HCT116 (cell line): ENCODE measurements around the gene ASCC2. TPM values are rescaled to one million over a fixed set of nuclear protein-coding genes. Genes with fewer than 3 reads are reported as not detected.

ENCODE experiments used
- ATAC-seq: fragments of 200-7000 bp; cut with Tn5 transposase; 2 replicates; pipeline ENCODE4 v1.9.1; 2020; ENCODE audit warnings: mild to moderate bottlenecking, moderate library complexity
- BruUV-seq: library from RNA; stranded (reverse); fragments of 400-500 nt; replicated peaks from 2 replicates; lab custom pipeline; 2021; lab: Mats Ljungman, UMichigan
- CTCF ChIA-PET: fragments of 300-600 bp; sonication (Branson Sonifier 250); formaldehyde crosslinking; loops from one replicate; lab custom pipeline; 2021; ENCODE audit warnings: antibody characterized with exemption; lab: Charles Lee
- POLR2A ChIA-PET: fragments of 300-600, 350-600 bp; sonication (Branson Sonifier 250); formaldehyde crosslinking; loops from one replicate; lab custom pipeline; 2021; ENCODE audit warnings: antibody characterized with exemption; lab: Charles Lee
- RAD21 ChIA-PET, 2 experiments: fragments of 300-600 bp; sonication (Branson Sonifier 250); formaldehyde crosslinking; loops; one replicate each; lab custom pipeline; 2023; ENCODE audit warnings: low total read pairs in 2 of 2; ENCODE audit not compliant: uncharacterized antibody in 2 of 2, unreplicated experiment in 2 of 2, low non-redundant PET in 1 of 2; lab: Charles Lee
- DNase-seq: peaks from one replicate; pipeline ENCODE4 v3.0.0-alpha.2; 2010; ENCODE audit warnings: low read depth, low spot score
- H2AFZ ChIP-seq: fragments of 200-600 bp; shearing (Covaris generic), sonication (generic); 2 replicates; pipeline ENCODE4 v1.6.1; 2017; ENCODE audit warnings: low read depth, mixed run types, mixed read lengths, antibody characterized with exemption, low read length; ENCODE audit not compliant: poor library complexity, severe bottlenecking
- H3K27ac ChIP-seq: 2 replicates; pipeline ENCODE4 v1.5.1; 2012; ENCODE audit warnings: low read depth, low read length
- H3K27me3 ChIP-seq: fragments of 200-600 bp; sonication (generic); 2 replicates; pipeline ENCODE4 v1.6.1; 2016; ENCODE audit warnings: mixed run types, low read length, mixed read lengths; ENCODE audit not compliant: insufficient read depth
- H3K36me3 ChIP-seq, 2 experiments: fragments of 200-500 bp in 1 of 2; fragments of 200-600 bp in 1 of 2; sonication (Bioruptor generic) in 1 of 2; sonication (generic) in 1 of 2; 2 replicates each; pipeline versions ENCODE4 v1.5.1 to v1.6.1; 2014 to 2016; ENCODE audit warnings: low read length in 2 of 2, inconsistent platforms in 1 of 2, mixed read lengths in 1 of 2, mixed run types in 1 of 2; ENCODE audit not compliant: insufficient read depth in 2 of 2, control insufficient read depth in 1 of 2
- H3K4me1 ChIP-seq, 2 experiments: fragments of 200-600 bp in 1 of 2; sonication (generic) in 1 of 2; 2 replicates each; pipeline versions ENCODE4 v1.5.1 to v1.6.1; 2012 to 2017; ENCODE audit warnings: low read length in 2 of 2, inconsistent platforms in 1 of 2, mild to moderate bottlenecking in 1 of 2, mixed read lengths in 1 of 2, mixed run types in 1 of 2, moderate library complexity in 1 of 2; ENCODE audit not compliant: insufficient read depth in 2 of 2, control insufficient read depth in 1 of 2
- H3K4me2 ChIP-seq: fragments of 200-600 bp; sonication (generic); 2 replicates; pipeline ENCODE4 v1.6.1; 2017; ENCODE audit warnings: mixed run types, low read length, mixed read lengths
- H3K4me3 ChIP-seq, 2 experiments: fragments of 200-600 bp in 1 of 2; sonication (generic) in 1 of 2; replicated peaks in 1 of 2; 2 replicates each; pipeline ENCODE4 v1.5.1; 2011 to 2016; ENCODE audit warnings: low read length in 2 of 2, control low read depth in 1 of 2, low read depth in 1 of 2, mild to moderate bottlenecking in 1 of 2, mixed read lengths in 1 of 2, mixed run types in 1 of 2
- H3K79me2 ChIP-seq: fragments of 200-600 bp; sonication (generic); 2 replicates; pipeline ENCODE4 v1.6.1; 2017; ENCODE audit warnings: mild to moderate bottlenecking, mixed run types, low read length, moderate library complexity, mixed read lengths; ENCODE audit not compliant: insufficient read depth
- H3K9ac ChIP-seq: fragments of 200-600 bp; sonication (generic); 2 replicates; pipeline ENCODE4 v1.6.1; 2016; ENCODE audit warnings: low read length, mixed read lengths
- H3K9me2 ChIP-seq: fragments of 200-600 bp; sonication (generic), shearing (Covaris generic); 2 replicates; pipeline ENCODE4 v1.6.1; 2017; ENCODE audit warnings: mixed run types, mild to moderate bottlenecking, moderate library complexity; ENCODE audit not compliant: insufficient read depth
- H3K9me3 ChIP-seq, 2 experiments: fragments of 200-500 bp in 1 of 2; fragments of 200-600 bp in 1 of 2; sonication (Bioruptor generic) in 1 of 2; sonication (generic) in 1 of 2; 2 replicates each; pipeline ENCODE4 v1.6.1; 2014 to 2017; ENCODE audit warnings: low read length in 2 of 2, mixed read lengths in 2 of 2, inconsistent platforms in 1 of 2, low read depth in 1 of 2, mild to moderate bottlenecking in 1 of 2, mixed run types in 1 of 2, moderate library complexity in 1 of 2; ENCODE audit not compliant: control insufficient read depth in 1 of 2, insufficient read depth in 1 of 2
- H4K20me1 ChIP-seq: fragments of 200-600 bp; sonication (generic), shearing (Covaris generic); 2 replicates; pipeline ENCODE4 v1.6.1; 2017; ENCODE audit warnings: mixed run types, mild to moderate bottlenecking, moderate library complexity; ENCODE audit not compliant: insufficient read depth
- CEBPB ChIP-seq: IDR thresholded peaks from 2 replicates; pipeline ENCODE4 v1.6.1; 2012; ENCODE audit warnings: low read depth
- EZH2 ChIP-seq: fragments of 200-600 bp; sonication (generic); IDR thresholded peaks from 2 replicates; pipeline ENCODE4 v1.6.1; 2017; ENCODE audit warnings: antibody characterized with exemption, mixed run types
- EZH2phosphoT487 ChIP-seq: fragments of 200-600 bp; IDR thresholded peaks from 2 replicates; pipeline ENCODE4 v1.6.1; 2018; ENCODE audit warnings: antibody characterized with exemption, borderline replicate concordance
- FOSL1 ChIP-seq: IDR thresholded peaks from 2 replicates; pipeline ENCODE4 v1.6.1; 2012; ENCODE audit warnings: low read depth
- RAD21 ChIP-seq: IDR thresholded peaks from 2 replicates; pipeline ENCODE4 v1.6.1; 2012; ENCODE audit warnings: low read depth, mild to moderate bottlenecking
- SP1 ChIP-seq: IDR thresholded peaks from 2 replicates; pipeline ENCODE4 v1.6.1; 2012; ENCODE audit warnings: low read depth
- TCF7L2 ChIP-seq: IDR thresholded peaks from 2 replicates; pipeline ENCODE4 v1.7.0; 2011; ENCODE audit warnings: borderline replicate concordance, inconsistent platforms; ENCODE audit not compliant: insufficient read depth, insufficient read length; ENCODE audit errors: extremely low read depth
- YY1 ChIP-seq: IDR thresholded peaks from 2 replicates; pipeline ENCODE4 v1.6.1; 2011; ENCODE audit warnings: low read length, low read depth, moderate library complexity, mild to moderate bottlenecking; ENCODE audit not compliant: insufficient replicate concordance; ENCODE audit errors: extremely low read depth
- ZFX ChIP-seq: fragments of 450-650 bp; IDR thresholded peaks from 2 replicates; pipeline ENCODE4 v1.6.1; 2017
- ZNF274 ChIP-seq: fragments of 200-500 bp; sonication (Bioruptor generic); IDR thresholded peaks from 2 replicates; pipeline ENCODE4 v1.6.1; 2014; ENCODE audit warnings: mild to moderate bottlenecking, low read depth, low read length, inconsistent platforms
- intact Hi-C: fragments of 100-400 bp; cut with micrococcal nuclease; formaldehyde crosslinking; loops from 2 replicates; pipeline ENCODE4 v1.10.0; 2022
- total RNA-seq: library from RNA; stranded (reverse); gene quantifications from one replicate; pipeline ENCODE4 v1.2.1, GENCODE V29; 2021; ENCODE audit not compliant: unreplicated experiment
- TF ChIP-seq, protein P1 (sequence below): IDR thresholded peaks from 2 replicates; pipeline ENCODE4 v1.6.1; 2012
- TF ChIP-seq, protein P2 (sequence below): IDR thresholded peaks from 2 replicates; pipeline ENCODE4 v1.6.1; 2011; ENCODE audit warnings: mild to moderate bottlenecking, low read length, moderate library complexity; ENCODE audit not compliant: insufficient replicate concordance; ENCODE audit errors: extremely low read depth
- TF ChIP-seq, protein P3 (sequence below): IDR thresholded peaks from 2 replicates; pipeline ENCODE4 v1.6.1; 2012

ASCC2 gene
- total RNA-seq, 1 experiment from 2014 or later: 68.6 TPM

DNA sequence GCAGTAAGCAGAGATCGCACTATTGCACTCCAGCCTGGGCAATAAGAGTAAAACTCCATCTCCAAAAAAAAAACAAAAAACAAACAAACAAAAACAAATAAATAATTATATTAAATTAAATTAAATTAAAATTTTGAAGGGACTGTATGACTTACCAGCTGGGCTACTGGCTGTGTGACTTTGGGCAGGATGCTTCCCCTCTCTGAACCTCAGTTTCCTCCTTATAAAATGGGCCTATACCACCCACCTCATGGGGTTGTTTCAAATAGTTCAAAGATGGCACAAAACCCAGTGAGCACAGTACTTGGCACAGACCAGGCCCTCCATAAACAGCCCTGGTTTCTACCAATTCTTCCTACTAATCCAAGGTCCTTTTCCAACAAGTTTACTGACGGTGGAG lies 34.9 kb downstream of the ASCC2 start:
- POLR2A ChIA-PET: no interaction called here
- TF ChIP-seq ZNF274 (no peak), SP1 (no peak), EZH2 (no peak), EZH2phosphoT487 (no peak), ZFX (no peak), TCF7L2 (no peak), CEBPB (no peak), RAD21 (no peak), YY1 (no peak), FOSL1 (no peak)
- TF ChIP-seq, protein P1, sequence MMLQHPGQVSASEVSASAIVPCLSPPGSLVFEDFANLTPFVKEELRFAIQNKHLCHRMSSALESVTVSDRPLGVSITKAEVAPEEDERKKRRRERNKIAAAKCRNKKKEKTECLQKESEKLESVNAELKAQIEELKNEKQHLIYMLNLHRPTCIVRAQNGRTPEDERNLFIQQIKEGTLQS: no peak
- TF ChIP-seq, protein P2, sequence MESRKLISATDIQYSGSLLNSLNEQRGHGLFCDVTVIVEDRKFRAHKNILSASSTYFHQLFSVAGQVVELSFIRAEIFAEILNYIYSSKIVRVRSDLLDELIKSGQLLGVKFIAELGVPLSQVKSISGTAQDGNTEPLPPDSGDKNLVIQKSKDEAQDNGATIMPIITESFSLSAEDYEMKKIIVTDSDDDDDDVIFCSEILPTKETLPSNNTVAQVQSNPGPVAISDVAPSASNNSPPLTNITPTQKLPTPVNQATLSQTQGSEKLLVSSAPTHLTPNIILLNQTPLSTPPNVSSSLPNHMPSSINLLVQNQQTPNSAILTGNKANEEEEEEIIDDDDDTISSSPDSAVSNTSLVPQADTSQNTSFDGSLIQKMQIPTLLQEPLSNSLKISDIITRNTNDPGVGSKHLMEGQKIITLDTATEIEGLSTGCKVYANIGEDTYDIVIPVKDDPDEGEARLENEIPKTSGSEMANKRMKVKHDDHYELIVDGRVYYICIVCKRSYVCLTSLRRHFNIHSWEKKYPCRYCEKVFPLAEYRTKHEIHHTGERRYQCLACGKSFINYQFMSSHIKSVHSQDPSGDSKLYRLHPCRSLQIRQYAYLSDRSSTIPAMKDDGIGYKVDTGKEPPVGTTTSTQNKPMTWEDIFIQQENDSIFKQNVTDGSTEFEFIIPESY: no peak
- TF ChIP-seq, protein P3, sequence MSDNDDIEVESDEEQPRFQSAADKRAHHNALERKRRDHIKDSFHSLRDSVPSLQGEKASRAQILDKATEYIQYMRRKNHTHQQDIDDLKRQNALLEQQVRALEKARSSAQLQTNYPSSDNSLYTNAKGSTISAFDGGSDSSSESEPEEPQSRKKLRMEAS: no peak
- TF ChIP-seq, all 23 proteins: peak for 0
- Histone ChIP-seq H3K27ac (no peak overlapping the region), H3K9me3 (no peaks in the 10 kb centered on the region), H3K36me3 (peaks cover 26 to 42% of the 10 kb centered on the region in 2 experiments; a peak in 3 of 4 replicates), H3K9me2 (no peaks in the 10 kb centered on the region), H3K4me1 (peaks cover 20 to 21% of the 10 kb centered on the region in 2 experiments), H3K4me3 (no peak overlapping the region), H2AFZ (no peak overlapping the region), H3K4me2 (no peak overlapping the region), H3K9ac (no peak overlapping the region), H3K27me3 (no peaks in the 10 kb centered on the region), H4K20me1 (no peaks in the 10 kb centered on the region), H3K79me2 (no peaks in the 10 kb centered on the region)
- BruUV-seq: no TSS peak
- RAD21 ChIA-PET: no interaction called here
- ATAC-seq (no peak), DNase-seq (no peak)
- CTCF ChIA-PET: no interaction called here
- intact Hi-C loops: no loop called here
